GM21390 (cell line): ENCODE data around the gene TM9SF3.
A peak's percentile ranks its signal among the peaks of the same experiment; 100 is the strongest.
"Not testable (repeated sequence)": the region's sequence is repeated elsewhere in the genome, so short reads cannot be mapped to it uniquely, and the experiment has no call there.

Experiments
- ATAC-seq: cut with Tn5 transposase; IDR thresholded peaks from one replicate; pipeline ENCODE4 v1.9.1; 2021; ENCODE audit not compliant: unreplicated experiment

TM9SF3 gene

GRCh38 chr10:96570983-96571964 is 15.5 kb downstream of the TM9SF3 start:
- ATAC-seq, result no peak

- ATAC-seq, result no peak
These were observed 16.3 kb downstream of the TM9SF3 start for GRCh38 chr10:96570511-96570910.

DNA sequence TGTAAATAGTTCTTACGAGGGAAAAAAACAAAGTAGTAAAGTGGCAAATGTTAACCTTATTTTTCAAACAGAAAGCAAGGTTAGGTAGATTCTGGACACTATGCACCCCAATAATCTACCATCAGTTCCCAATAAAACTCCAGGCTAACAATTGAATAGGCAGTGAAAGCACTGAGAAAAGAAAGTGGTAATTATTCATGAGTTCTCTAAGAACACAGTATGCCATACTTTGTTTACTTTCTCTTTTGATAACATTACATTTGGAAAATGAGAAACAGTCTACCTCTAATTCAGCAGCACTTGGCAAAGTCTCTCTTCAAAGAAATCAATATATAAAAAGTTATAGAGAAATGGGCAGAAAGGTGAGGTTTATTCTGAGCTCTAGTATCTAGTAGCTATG is 18.4 kb downstream of the TM9SF3 start:
- ATAC-seq, result no peak

DNA sequence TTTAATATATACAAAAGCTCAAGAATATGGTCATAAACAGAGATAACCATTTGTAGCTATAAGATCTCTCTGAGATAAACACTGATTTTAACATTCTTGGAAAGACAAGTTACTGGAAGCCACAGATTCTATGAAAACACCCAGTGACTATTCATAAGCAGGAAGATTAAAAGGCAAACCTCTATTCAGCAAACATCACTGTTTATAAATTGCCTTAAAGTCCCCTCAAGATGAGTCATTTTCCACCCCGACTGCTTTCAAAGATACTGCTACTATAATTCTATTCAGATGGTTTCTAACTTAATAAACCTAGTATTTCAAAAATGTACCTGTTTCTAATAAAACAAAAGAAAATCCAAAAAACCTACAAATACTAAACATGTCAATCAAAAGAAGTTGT is 21.0 kb downstream of the TM9SF3 start:
- ATAC-seq, result no peak

- no peak for ATAC-seq
These were observed 25.6 kb downstream of the TM9SF3 start for GRCh38 chr10:96560966-96561887.

DNA sequence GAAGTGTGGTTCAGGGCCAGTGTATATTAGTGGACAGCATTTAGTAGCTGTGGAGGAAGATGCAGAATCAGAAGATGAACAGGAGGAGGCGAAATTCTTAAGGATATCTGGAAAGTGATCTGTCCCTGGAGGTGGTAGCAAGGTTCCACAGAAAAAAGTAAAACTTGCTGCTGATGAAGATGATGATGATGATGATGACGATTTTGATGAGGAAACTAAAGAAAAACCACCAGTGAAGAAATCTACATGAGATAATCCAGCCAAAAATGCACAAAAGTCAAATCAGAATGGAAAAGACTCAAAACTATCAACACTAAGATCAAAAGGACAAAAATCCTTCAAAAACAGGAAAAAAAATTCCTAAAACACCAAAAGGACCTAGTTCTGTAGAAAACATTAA is 26.3 kb downstream of the TM9SF3 start:
- no peak for ATAC-seq

GRCh38 chr10:96556003-96556402 is 30.8 kb downstream of the TM9SF3 start:
- no peak for ATAC-seq

DNA sequence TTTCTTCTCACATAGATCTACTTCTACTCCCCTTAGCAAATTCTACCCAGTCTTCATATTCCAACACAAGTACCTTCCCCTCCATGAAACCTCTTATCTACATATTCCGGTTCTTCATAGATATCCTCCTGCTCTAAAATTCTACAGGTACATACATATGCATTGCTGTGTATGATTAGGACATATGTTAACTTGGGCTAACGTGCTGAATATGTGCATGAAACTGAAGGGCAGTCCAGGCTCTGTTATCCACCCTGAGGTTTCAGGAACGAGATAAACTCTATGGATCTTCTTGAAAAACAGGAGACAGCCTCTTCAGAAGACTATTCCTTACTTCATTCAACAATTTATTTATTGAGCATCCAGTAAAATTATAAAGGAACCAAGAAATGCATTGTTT is 31.5 kb downstream of the TM9SF3 start:
- ATAC-seq, result no peak

DNA sequence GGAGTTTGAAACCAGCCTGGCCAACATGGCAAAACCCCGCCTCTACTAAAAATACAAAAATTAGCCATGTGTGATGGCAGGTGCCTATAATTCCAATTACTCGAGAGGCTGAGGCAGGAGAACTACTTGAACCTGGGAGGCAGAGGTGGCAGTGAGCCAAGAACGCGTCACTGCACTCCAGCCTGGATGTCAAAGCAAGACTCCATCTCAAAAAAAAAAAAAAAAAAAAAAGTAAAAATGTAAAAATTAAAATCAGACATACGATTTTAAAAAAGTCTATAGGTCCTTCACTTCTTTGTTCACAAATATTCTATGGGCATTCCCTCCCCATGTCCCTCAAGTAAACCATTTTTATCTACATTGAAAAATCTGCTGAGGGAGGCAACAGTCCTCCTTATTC is 38.2 kb downstream of the TM9SF3 start:
- no peak for ATAC-seq

- not testable (repeated sequence) for ATAC-seq
These were observed 41.3 kb downstream of the TM9SF3 start for GRCh38 chr10:96545558-96545957.

GRCh38 chr10:96541921-96542320 is 44.9 kb downstream of the TM9SF3 start:
- ATAC-seq, result no peak

- no peak for ATAC-seq
These were observed 46.6 kb downstream of the TM9SF3 start for GRCh38 chr10:96540240-96540639.

- no peak for ATAC-seq
These were observed 48.1 kb downstream of the TM9SF3 start for GRCh38 chr10:96538683-96539082.

DNA sequence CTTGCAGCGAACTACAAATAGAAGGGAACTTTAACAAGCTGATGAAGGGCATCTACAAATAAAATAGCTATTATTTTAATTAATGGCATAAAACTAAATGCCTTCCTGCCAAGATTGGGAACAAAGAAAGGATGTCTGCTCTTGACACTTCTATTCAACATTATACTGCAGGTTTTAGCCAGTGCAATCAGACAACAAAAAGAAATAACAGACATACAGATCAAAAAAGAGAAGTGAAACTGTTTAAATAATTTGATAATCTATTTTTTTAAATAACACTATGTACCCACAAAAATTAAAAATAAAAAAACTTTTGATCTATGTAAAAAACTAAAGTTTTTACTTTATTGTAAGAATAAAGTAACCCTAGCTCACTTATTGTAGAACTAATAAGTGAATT is 50.7 kb downstream of the TM9SF3 start:
- no peak for ATAC-seq

DNA sequence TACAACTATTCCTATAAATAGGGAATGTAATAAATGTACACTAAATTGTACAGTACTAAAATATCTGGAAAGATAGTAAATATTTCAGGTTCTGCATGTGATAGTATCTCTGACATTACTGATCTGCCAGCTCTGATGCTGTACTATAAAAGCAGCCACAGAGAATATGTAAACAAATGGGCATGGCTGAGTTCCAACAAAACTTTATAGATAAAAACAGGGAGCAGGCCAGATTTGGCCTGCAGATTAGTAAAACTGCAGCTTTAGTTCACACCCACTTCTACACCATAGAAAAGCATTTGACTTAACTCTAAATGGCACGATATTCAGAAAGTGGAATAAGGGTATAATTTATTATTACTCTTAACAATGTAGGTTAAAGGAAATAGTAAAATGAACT is 54.3 kb downstream of the TM9SF3 start:
- no peak for ATAC-seq

DNA sequence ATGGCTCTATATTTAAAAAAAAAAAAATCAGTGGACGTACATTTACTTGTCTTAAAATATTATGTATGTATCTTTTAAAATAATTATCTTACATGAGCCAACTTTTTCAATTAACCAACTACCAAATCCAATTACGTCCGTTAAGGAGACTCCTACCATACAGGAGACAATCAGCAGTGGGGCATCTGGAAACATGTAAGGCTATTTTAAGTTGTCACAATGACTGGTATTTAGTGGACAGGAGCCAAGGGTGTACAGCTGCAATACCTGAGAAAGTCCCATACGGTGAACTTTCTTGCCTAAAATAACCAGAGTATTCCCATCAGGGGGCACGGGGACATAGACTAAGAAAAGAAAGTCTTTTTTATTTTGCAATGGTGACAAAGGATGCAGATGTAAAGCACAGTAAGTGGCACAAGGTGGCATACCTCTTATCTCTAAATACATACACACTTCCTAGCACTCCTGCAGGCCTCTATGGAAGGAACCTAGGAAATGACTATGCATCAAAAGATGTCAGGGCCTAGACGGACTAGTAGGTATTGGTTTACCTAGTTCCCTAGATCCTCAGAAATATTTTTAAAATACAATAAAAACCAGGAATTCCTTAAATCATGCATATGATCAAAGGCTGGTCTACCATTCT is 57.1 kb downstream of the TM9SF3 start:
- ATAC-seq, result no peak

- no peak for ATAC-seq
These were observed 62.1 kb downstream of the TM9SF3 start for GRCh38 chr10:96524741-96525140.

GRCh38 chr10:96517284-96517683 is 69.5 kb downstream of the TM9SF3 start:
- no peak for ATAC-seq

DNA sequence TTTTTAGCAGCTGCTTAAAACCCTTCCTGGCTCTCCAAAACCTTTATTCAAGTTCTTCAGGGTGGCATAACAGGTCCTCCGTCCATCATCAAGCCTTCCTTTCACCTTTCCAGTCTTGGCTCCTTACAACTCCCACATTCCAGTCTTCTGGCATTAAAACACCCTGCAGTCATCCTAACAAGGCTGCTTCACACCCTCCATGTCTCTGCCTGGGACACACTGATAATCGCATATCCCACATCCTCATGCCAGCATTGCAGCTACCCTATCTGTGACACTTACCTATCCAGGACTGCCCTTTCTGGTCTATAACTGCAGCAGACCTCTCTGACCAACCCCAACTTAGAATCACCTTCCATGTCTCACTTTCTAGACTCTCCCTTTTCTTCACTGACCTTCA is 70.5 kb downstream of the TM9SF3 start:
- no peak for ATAC-seq

DNA sequence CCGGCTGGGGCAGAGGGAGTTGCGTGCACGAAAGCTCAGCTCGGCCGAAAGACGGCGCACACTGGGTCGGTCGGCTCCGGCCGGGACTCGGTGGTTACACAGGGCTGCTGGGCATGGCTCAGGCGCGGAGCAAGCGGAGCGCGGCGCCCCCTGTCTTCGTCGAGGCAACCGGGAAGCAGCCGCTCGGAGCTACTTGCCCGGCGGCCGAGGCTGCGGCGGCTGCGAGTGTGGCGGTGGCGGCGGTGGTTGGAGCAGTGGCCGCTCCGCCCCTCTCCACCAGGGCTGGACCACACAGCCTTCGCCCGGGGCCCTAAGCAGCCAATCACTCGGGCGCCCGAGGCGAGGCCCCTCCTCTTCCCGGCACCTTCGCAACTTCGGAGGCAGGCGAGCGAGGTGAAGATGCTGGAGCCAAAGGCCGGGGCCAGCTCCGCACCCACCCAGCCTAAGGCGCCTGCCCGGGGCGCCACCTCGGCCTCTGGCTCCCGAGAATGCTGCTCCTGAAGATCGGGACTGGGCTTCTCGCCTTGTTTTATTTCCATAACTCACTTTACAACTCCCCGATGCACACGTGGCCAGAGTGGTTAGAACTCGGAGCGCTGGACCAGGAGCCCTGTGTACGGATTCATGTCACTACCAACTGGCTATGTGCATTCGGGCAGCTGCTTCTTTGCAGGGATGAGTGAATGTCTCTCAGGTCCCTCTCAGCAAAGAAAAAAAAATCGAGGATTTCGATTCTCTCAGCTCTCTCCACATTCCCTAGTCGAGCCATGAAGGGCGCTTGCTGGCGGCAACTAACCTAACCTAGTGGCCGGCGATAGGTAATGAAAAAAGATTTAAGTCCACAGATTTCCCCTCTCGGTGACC is 72.9 kb downstream of the TM9SF3 start, which contains the start of gene TLL2:
Gene TLL2, minus strand, starts transcription at position 229 of the 864 bp plus-strand sequence. CDS start 241 bp downstream, outside the sequence.
- ATAC-seq, result peak; percentile 82
